ENCODE results near the gene TRAPPC2L. TPM values are rescaled to one million over a fixed set of nuclear protein-coding genes. Genes with fewer than 3 reads are reported as not detected.
"Not testable (repeated sequence)": the region's sequence is repeated elsewhere in the genome, so short reads cannot be mapped to it uniquely, and the experiment has no call there.

The TRAPPC2L gene
- total RNA-seq, 1 donor from 2014 or later: 52.7 TPM

DNA sequence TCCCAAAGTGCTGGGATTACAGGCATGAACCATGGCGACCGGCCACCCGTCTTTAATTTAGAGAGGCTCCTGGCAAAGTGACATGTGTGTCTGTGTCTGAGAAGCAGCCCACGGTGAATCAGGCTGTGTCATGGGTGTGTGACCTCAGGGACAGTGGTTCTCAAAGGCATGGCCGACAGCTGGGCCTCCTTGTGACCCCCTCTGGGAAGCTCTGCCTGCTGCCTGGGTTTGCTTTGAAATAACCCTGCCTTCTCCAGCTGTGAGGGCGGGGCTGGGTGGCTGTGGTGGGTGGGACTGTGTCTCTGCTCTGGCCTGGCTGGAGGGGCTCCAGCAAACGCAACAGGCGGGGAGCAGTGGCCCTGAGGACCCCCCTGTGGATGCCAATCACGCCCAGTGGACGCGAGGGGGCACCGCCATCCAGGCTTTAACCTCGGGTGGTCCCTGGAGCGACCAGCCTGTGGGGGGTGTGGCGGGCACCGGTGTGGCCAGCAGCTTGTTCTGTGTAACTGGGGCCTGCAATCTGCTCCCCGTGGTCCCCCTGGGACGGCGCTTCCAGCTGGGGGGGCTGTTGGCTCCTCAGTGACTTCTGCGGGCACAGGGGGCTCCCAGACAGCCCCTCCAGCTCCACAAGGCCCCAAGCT is 36.4 kb upstream of the TRAPPC2L start:
- Histone ChIP-seq H3K36me3 (peaks cover 33% of the 10 kb centered on the region), H3K4me3 (no peak overlapping the region)
- TF ChIP-seq, protein P1, sequence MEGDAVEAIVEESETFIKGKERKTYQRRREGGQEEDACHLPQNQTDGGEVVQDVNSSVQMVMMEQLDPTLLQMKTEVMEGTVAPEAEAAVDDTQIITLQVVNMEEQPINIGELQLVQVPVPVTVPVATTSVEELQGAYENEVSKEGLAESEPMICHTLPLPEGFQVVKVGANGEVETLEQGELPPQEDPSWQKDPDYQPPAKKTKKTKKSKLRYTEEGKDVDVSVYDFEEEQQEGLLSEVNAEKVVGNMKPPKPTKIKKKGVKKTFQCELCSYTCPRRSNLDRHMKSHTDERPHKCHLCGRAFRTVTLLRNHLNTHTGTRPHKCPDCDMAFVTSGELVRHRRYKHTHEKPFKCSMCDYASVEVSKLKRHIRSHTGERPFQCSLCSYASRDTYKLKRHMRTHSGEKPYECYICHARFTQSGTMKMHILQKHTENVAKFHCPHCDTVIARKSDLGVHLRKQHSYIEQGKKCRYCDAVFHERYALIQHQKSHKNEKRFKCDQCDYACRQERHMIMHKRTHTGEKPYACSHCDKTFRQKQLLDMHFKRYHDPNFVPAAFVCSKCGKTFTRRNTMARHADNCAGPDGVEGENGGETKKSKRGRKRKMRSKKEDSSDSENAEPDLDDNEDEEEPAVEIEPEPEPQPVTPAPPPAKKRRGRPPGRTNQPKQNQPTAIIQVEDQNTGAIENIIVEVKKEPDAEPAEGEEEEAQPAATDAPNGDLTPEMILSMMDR (IDR thresholded peaks at IDR 0.05; ENCODE audit: borderline replicate concordance): no peak

DNA sequence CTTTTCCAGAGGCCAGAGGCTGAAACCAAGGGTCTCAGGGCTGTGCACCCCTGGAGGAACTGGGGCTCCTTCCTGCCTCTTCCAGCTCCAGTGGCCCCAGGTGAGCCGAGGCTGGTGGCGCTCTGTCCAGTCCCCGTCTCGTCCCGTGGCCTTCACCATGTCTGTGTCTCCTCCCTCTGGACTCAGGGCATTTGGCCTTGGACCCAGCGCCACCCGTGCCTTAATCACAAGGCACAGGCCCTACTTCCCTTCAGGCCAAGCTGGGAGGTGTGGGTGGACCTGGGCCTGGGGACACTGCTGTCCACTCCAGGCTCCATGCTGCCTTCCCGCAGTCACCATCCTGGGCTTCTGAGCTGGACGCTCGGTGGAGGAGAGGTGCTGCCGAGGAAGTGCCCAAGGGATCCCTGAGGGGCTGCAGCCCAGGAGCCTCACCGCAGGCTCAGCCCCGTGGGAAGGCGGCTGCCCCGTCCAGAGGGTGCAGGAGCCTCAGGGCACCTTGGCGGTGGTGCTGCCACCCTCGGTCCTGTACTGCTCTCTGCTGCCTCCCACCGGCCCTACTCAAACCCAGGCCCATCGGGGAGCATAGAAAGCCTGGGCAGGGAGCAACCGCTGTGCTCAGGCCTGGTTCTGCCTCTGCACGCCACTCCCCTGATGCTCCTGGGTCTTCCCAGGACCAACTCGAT is 35.6 kb upstream of the TRAPPC2L start:
- TF ChIP-seq, protein P1 (IDR thresholded peaks at IDR 0.05; ENCODE audit: borderline replicate concordance): no peak
- Histone ChIP-seq H3K36me3 (peaks cover 34% of the 10 kb centered on the region), H3K27ac (replicated peaks) (no peak overlapping the region)

More for the DNA sequence above, 36.4 kb upstream of the TRAPPC2L start:
- no peak overlapping the region for H3K27ac ChIP-seq (replicated peaks)
- H3K9me3 ChIP-seq (replicated peaks): no peaks in the 10 kb centered on the region
- no peak for DNase-seq
- no peaks in the 10 kb centered on the region for H3K27me3 ChIP-seq (ENCODE audit: low read depth)
- intact Hi-C loops (cut with micrococcal nuclease): no loop called here
- H3K4me1 ChIP-seq: no peaks in the 10 kb centered on the region

DNA sequence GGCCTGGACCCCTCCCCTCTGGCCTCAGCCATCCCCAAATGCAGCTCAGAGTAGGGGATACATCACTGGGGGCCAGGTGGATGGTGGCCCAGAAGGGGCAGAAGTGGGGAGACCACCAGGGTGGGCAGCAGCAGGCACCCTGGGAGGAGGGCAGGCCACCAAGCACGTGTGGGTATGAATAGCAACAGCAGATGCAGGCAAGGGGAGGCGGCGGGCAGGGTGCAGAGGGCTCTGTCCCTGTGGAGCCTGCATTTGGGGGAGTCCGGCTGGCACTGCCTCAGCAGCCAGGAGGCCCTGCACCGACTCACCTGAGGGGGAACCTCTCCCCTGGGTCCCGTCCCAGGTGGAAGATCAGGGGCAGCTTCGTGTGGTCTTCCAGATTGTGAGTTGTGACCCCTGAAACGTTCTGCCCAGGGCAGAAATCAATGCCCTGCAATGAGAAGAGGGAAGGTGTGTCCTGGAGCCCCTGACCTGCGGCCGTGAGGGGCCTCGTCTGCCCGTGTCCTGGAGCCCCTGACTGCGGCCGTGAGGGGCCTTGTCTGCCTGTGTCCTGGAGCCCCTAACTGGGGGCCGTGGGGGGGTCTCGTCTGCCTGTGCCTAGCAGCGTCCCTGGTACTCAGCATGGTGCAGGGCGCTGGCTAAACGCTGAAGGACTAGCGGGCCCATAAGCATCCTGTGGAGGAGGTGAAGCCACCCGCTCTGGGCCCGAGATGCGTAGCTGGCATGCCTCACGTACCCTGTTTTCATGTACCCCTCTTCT is 34.5 kb upstream of the TRAPPC2L start:
- Histone ChIP-seq H3K27me3 (ENCODE audit: low read depth) (no peaks in the 10 kb centered on the region), H3K9me3 (replicated peaks) (no peaks in the 10 kb centered on the region), H3K27ac (replicated peaks) (no peak overlapping the region), H3K36me3 (peaks cover 44% of the 10 kb centered on the region), H3K4me1 (no peaks in the 10 kb centered on the region), H3K4me3 (no peak overlapping the region)
- TF ChIP-seq, protein P1 (IDR thresholded peaks at IDR 0.05; ENCODE audit: borderline replicate concordance): no peak
- intact Hi-C loops (cut with micrococcal nuclease): no loop called here
- DNase-seq: no peak

More for the DNA sequence above, 35.6 kb upstream of the TRAPPC2L start:
- Histone ChIP-seq H3K9me3 (replicated peaks) (no peaks in the 10 kb centered on the region), H3K4me1 (no peaks in the 10 kb centered on the region), H3K27me3 (ENCODE audit: low read depth) (no peaks in the 10 kb centered on the region), H3K4me3 (no peak overlapping the region)
- intact Hi-C loops (cut with micrococcal nuclease): no loop called here
- no peak for DNase-seq

GRCh38 chr16:88823646-88824045 is 33.3 kb upstream of the TRAPPC2L start:
- H3K4me1 ChIP-seq; H3K27me3 ChIP-seq (ENCODE audit: low read depth); H3K4me3 ChIP-seq; DNase-seq; H3K27ac ChIP-seq (replicated peaks); intact Hi-C loops (cut with micrococcal nuclease); H3K9me3 ChIP-seq (replicated peaks): not testable (repeated sequence)
- H3K36me3 ChIP-seq: peaks cover 55% of the 10 kb centered on the region

GRCh38 chr16:88824256-88825077 is 32.5 kb upstream of the TRAPPC2L start:
- intact Hi-C loops (cut with micrococcal nuclease): no loop called here
- Histone ChIP-seq H3K4me1 (no peaks in the 10 kb centered on the region), H3K36me3 (peaks cover 56% of the 10 kb centered on the region), H3K27ac (replicated peaks) (no peak overlapping the region), H3K4me3 (no peak overlapping the region), H3K27me3 (ENCODE audit: low read depth) (no peaks in the 10 kb centered on the region), H3K9me3 (replicated peaks) (no peaks in the 10 kb centered on the region)
- no peak for DNase-seq
- TF ChIP-seq, protein P1 (IDR thresholded peaks at IDR 0.05; ENCODE audit: borderline replicate concordance): no peak
